Hepatocyte (in vitro differentiated cells): Measurements from ENCODE around the gene SELENOM. TPM values are rescaled to one million over a fixed set of nuclear protein-coding genes. Genes with fewer than 3 reads are reported as not detected.
"Not testable (repeated sequence)": the region's sequence is repeated elsewhere in the genome, so short reads cannot be mapped to it uniquely, and the experiment has no call there.

Experiments
- DNase-seq: peaks from one replicate; pipeline ENCODE4 v3.0.0-alpha.2; 2016; ENCODE audit warnings: low spot score
- H2AFZ ChIP-seq: fragments of 200-600 bp; sonication (generic); 2 replicates; pipeline ENCODE4 v1.6.0; 2016; ENCODE audit warnings: antibody characterized with exemption, mild to moderate bottlenecking
- H3K27ac ChIP-seq: fragments of 200-600 bp; sonication (generic); 2 replicates; pipeline ENCODE4 v1.5.1; 2016; ENCODE audit warnings: mild to moderate bottlenecking
- H3K27me3 ChIP-seq: fragments of 200-600 bp; sonication (generic); 2 replicates; pipeline ENCODE4 v1.6.1; 2016
- H3K36me3 ChIP-seq: fragments of 200-600 bp; sonication (generic); replicated peaks from 2 replicates; pipeline ENCODE4 v1.5.1; 2016; ENCODE audit warnings: low read depth; ENCODE audit not compliant: insufficient read depth
- H3K4me1 ChIP-seq: fragments of 200-600 bp; sonication (generic); 2 replicates; pipeline ENCODE4 v1.5.1; 2016; ENCODE audit warnings: mild to moderate bottlenecking, moderate library complexity; ENCODE audit not compliant: insufficient read depth
- H3K4me2 ChIP-seq: fragments of 200-600 bp; sonication (generic); 2 replicates; pipeline ENCODE4 v1.6.0; 2016
- H3K4me3 ChIP-seq: fragments of 200-600 bp; sonication (generic); 2 replicates; pipeline ENCODE4 v1.5.1; 2016; ENCODE audit warnings: mild to moderate bottlenecking
- H3K79me2 ChIP-seq: fragments of 200-600 bp; sonication (generic); 2 replicates; pipeline ENCODE4 v1.6.0; 2017; ENCODE audit warnings: mild to moderate bottlenecking
- H3K9me2 ChIP-seq: fragments of 200-600 bp; sonication (generic); replicated peaks from 2 replicates; pipeline ENCODE4 v1.6.0; 2017; ENCODE audit warnings: mild to moderate bottlenecking; ENCODE audit not compliant: insufficient read depth
- H3K9me3 ChIP-seq: fragments of 200-600 bp; sonication (generic); 2 replicates; pipeline ENCODE4 v1.5.1; 2016; ENCODE audit warnings: low read depth, mild to moderate bottlenecking
- H4K20me1 ChIP-seq: fragments of 200-600 bp; sonication (generic); 2 replicates; pipeline ENCODE4 v1.6.0; 2016; ENCODE audit warnings: mild to moderate bottlenecking; ENCODE audit not compliant: insufficient read depth, poor library complexity, severe bottlenecking
- EZH2 ChIP-seq: fragments of 200-600 bp; sonication (generic); IDR thresholded peaks from 2 replicates; pipeline ENCODE4 v1.6.1; 2016; ENCODE audit warnings: antibody characterized with exemption, mild to moderate bottlenecking, borderline replicate concordance
- EZH2phosphoT487 ChIP-seq: fragments of 200-600 bp; sonication (generic); IDR thresholded peaks from one replicate; pipeline ENCODE4 v1.6.1; 2018; ENCODE audit warnings: antibody characterized with exemption, mild to moderate bottlenecking, low read depth, moderate library complexity; ENCODE audit not compliant: unreplicated experiment, severe bottlenecking
- WGBS: methylation state at CpG from one replicate; pipeline ENCODE4 v1.1.6; 2016; ENCODE audit warnings: low lambda C conversion rate; ENCODE audit errors: missing lambda C conversion rate; 5-methylcytosine and 5-hydroxymethylcytosine counted together
- polyA plus RNA-seq: library from polyadenylated mRNA; unstranded; fragments of >200 nt; fragmentation: Nextera tagmentation; extraction: Ambion mirVana; gene quantifications from 2 replicates; pipeline ENCODE4 v1.2.1, GENCODE V29; 2016
- total RNA-seq: library from RNA; depleted of rRNA; stranded (reverse); fragments of >200 nt; gene quantifications from 2 replicates; pipeline ENCODE4 v1.2.3, GENCODE V29; 2014
- TF ChIP-seq, protein P1 (sequence below): fragments of 200-600 bp; sonication (generic); IDR thresholded peaks from 2 replicates; pipeline ENCODE4 v1.5.1; 2016; ENCODE audit warnings: antibody characterized with exemption, mild to moderate bottlenecking; ENCODE audit not compliant: poor library complexity

Gene SELENOM
- total and polyA plus RNA-seq, 2 experiments from 2014 or later: 130 to 240 TPM

DNA sequence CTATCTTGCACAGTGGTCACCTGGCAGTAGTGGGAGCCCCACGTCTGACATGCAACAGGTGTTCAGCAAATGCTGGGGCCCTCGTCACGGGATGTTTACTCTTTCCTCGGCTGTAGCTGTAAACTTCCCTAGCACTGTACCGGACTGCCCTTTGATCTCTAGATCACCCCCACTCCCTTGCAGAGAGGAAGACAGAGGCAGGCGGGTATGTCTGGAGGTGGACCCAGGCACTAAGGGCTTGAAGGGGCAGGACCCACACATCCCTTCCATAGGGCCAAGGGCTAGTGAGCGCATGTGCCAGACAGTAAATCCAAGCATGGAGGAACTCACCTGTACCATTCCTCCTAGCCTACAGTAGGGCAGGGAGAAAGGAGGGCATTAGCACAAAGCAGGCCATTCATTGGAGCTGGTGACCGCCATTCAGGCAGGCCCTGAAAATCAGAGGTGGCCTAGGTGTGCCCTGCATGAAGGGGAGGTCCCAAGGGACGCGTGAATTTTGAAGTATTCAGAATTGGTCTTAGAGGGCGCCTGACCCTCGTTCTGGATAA lies 28.2 kb downstream of the SELENOM start:
- Histone ChIP-seq H2AFZ (no peak overlapping the region), H3K36me3 (no peaks in the 10 kb centered on the region), H3K9me3 (no peaks in the 10 kb centered on the region), H3K4me2 (no peak overlapping the region), H3K79me2 (peaks cover 30% of the 10 kb centered on the region), H3K27me3 (no peaks in the 10 kb centered on the region), H3K4me1 (peaks cover 45% of the 10 kb centered on the region), H3K4me3 (no peak overlapping the region), H3K27ac (peak overlapping the region; percentile 96), H3K9me2 (no peaks in the 10 kb centered on the region), H4K20me1 (no peaks in the 10 kb centered on the region)
- 57% methylated on average over 12 of the region's 12 CpGs for WGBS
- peak; percentile 90 for DNase-seq
- TF ChIP-seq EZH2phosphoT487: no peak

DNA sequence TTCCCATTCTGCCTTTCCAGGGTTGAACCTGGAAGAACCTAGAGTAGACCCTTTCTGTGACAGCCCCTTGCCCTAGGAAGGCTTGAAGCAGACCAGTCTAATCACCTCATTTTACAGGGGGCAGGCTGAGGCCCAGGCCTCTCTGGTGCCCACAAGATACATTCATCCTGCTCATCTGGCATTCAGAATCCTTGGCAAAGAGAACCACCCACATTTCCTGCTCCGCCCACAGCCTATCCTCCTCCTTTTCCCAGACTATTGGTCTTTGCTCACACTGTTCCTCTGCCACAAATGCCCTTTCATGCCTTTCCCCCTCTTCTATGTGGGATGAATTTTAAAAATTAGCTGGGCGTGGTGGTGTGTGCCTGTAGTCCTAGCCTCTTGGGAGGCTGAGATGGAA lies 29.0 kb downstream of the SELENOM start:
- H3K4me3 ChIP-seq, H3K9me2 ChIP-seq, H3K9me3 ChIP-seq, H3K4me2 ChIP-seq, H3K27me3 ChIP-seq, H3K36me3 ChIP-seq, H4K20me1 ChIP-seq, H2AFZ ChIP-seq: not testable (repeated sequence)
- Histone ChIP-seq H3K79me2 (peaks cover 22% of the 10 kb centered on the region), H3K27ac (peak overlapping the region; percentile 96), H3K4me1 (peaks cover 37% of the 10 kb centered on the region)
- WGBS: 93% methylated on average over 2 of the region's 2 CpGs
- peak; percentile 42 for DNase-seq

DNA sequence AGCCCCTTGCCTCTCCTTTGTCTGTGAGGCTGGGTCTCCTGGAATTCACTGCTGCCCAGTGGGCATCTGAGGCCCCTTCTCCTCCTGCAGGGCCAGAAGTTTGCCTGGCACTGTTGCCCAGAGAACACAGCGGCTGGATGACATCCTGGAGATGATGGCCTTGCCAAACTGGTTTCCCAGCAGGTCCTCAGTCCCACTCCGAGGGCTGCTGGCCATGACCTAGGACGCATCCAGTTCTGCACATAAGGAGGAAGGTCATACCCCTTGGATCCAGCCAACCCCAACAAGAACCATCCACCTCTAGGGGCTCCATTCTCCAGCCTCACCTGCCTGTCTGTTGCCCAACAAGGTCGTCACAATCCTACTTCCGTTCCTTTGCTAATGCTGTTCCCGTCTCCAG lies 29.7 kb downstream of the SELENOM start:
- DNase-seq: no peak
- Histone ChIP-seq H2AFZ (no peak overlapping the region), H3K9me2 (no peaks in the 10 kb centered on the region), H3K36me3 (no peaks in the 10 kb centered on the region), H3K27ac (peak overlapping the region; percentile 96), H4K20me1 (no peaks in the 10 kb centered on the region), H3K27me3 (no peaks in the 10 kb centered on the region), H3K9me3 (no peaks in the 10 kb centered on the region), H3K4me3 (no peak overlapping the region), H3K4me1 (peaks cover 30% of the 10 kb centered on the region), H3K79me2 (peaks cover 15% of the 10 kb centered on the region), H3K4me2 (no peak overlapping the region)
- TF ChIP-seq EZH2 (no peak), EZH2phosphoT487 (no peak)
- TF ChIP-seq, protein P1, sequence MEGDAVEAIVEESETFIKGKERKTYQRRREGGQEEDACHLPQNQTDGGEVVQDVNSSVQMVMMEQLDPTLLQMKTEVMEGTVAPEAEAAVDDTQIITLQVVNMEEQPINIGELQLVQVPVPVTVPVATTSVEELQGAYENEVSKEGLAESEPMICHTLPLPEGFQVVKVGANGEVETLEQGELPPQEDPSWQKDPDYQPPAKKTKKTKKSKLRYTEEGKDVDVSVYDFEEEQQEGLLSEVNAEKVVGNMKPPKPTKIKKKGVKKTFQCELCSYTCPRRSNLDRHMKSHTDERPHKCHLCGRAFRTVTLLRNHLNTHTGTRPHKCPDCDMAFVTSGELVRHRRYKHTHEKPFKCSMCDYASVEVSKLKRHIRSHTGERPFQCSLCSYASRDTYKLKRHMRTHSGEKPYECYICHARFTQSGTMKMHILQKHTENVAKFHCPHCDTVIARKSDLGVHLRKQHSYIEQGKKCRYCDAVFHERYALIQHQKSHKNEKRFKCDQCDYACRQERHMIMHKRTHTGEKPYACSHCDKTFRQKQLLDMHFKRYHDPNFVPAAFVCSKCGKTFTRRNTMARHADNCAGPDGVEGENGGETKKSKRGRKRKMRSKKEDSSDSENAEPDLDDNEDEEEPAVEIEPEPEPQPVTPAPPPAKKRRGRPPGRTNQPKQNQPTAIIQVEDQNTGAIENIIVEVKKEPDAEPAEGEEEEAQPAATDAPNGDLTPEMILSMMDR: no peak
- 87% methylated on average over 6 of the region's 6 CpGs for WGBS

DNA sequence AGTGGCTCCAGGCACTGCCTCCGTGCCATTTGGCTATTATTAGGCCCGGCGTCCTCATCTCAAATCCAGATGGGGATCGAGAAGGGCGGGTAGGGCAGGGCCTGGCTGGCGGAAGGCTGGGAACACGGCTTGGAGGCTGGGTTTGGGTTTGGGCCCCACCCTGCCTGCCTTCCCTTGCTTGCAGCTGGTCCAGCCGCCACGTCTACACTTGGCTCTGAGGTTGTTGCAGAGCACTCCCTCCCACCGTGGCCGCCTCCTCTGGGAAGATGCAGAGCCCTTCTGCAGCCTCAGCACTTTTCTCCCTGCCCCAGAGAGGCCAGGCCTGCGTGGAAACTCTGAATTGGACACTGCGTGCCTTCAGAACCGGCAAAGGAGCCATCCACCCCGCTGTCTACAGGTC lies 31.4 kb downstream of the SELENOM start:
- Histone ChIP-seq H3K27me3 (no peaks in the 10 kb centered on the region), H3K4me2 (no peak overlapping the region), H2AFZ (no peak overlapping the region), H3K9me3 (no peaks in the 10 kb centered on the region), H4K20me1 (no peaks in the 10 kb centered on the region), H3K27ac (peak overlapping the region; percentile 90), H3K36me3 (no peaks in the 10 kb centered on the region), H3K9me2 (no peaks in the 10 kb centered on the region), H3K79me2 (no peaks in the 10 kb centered on the region), H3K4me1 (peaks cover 21% of the 10 kb centered on the region), H3K4me3 (no peak overlapping the region)
- peak; percentile 70 for DNase-seq
- WGBS: 79% methylated on average over 15 of the region's 15 CpGs
- TF ChIP-seq EZH2 (no peak), EZH2phosphoT487 (no peak)
- TF ChIP-seq, protein P1: no peak

DNA sequence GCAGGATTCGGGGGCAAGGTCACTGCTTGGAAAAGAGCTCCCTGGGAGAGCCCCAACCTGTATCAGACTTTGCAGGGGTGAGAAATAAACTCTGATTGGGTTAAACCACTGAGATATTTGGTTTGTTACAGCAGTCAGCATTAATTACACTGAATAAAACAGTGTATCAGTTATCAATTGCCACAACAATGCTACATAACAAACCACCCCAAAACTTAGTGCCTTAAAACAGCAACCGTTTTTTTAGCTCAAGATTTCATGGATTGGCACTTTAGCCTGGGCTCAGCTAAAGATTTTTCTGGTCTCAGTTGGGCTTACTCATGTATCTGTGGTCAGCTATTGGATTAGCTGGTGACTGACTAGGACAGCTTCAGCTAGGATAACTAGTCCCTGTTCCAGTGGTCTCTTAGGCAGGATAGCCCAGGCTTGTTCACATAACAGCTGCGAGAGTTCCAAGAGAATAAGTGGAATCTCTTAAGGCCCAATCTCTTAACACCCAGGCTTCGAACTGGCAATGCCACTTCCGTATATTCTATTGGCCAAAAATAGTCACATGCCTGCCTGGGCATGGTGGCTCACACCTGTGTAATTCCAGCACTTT lies 33.7 kb downstream of the SELENOM start:
- H3K4me1 ChIP-seq, H3K27me3 ChIP-seq, H3K36me3 ChIP-seq, H4K20me1 ChIP-seq, H2AFZ ChIP-seq, DNase-seq, H3K9me3 ChIP-seq, H3K9me2 ChIP-seq, H3K27ac ChIP-seq, H3K4me3 ChIP-seq, H3K4me2 ChIP-seq, H3K79me2 ChIP-seq: not testable (repeated sequence)
- WGBS: 76% methylated on average over 5 of the region's 5 CpGs

DNA sequence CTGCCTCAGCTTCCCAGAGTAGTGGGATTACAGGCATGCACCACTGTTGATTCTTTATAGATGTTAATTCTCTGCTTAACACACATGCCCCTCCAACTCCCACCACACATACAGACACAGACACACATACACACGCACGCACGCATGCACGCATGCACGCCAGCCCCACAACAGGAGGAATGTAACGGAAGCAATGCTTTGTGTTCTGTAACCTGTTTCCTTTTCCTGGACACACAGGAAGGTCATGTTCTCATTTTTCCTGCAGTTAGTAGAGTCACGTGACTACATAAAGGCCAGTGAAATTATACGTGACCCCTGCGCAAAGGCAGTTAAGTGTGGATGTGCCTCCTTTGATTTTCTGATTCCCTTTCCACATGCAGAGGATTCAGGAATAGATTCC lies 34.2 kb downstream of the SELENOM start:
- DNase-seq, H3K27me3 ChIP-seq, H3K27ac ChIP-seq, H3K4me2 ChIP-seq, H3K9me3 ChIP-seq, H3K36me3 ChIP-seq, H4K20me1 ChIP-seq, H3K79me2 ChIP-seq, H3K4me1 ChIP-seq, H3K9me2 ChIP-seq, H2AFZ ChIP-seq, H3K4me3 ChIP-seq: not testable (repeated sequence)
- WGBS: 91% methylated on average over 9 of the region's 9 CpGs

DNA sequence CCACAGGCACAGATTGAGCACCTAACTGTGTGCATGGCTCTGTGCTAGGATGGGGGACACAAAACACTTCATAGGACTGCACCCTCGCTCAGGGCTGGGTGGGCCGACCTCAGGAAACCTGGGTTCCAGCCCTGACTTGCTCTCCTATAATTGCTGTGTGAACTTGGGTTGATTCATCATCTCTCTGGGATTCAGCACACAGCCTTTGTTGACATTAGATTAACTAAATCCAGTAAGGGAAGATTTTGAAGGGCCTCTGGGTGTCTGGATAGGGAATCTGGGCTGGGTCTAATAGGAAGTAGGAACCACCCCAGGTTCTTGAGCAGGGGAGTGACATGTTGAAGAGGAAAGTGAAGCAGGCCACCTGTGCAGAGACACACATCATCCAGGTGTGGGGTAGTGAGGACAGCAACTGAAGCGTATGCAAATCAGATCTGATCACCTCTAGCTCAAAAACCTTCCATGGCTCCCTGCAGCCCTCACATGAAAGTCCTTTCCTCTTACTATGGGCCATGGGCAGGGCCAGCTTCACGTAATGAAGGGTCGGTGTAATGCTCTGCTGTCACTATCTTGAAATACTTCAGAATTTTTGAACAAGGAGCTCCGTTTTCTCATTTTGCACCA lies 37.6 kb downstream of the SELENOM start:
- H3K4me3 ChIP-seq, H3K4me1 ChIP-seq, H3K9me3 ChIP-seq, DNase-seq, H3K36me3 ChIP-seq, H3K79me2 ChIP-seq, H3K4me2 ChIP-seq, H3K27ac ChIP-seq, H3K27me3 ChIP-seq, H4K20me1 ChIP-seq, H2AFZ ChIP-seq, H3K9me2 ChIP-seq: not testable (repeated sequence)
- 77% methylated on average over 6 of the region's 6 CpGs for WGBS
